Neural cell (in vitro differentiated cells): ENCODE results near the gene PCDH9. TPM values are rescaled to one million over a fixed set of nuclear protein-coding genes. Genes with fewer than 3 reads are reported as not detected.

Source experiments
- H2AFZ ChIP-seq: fragments of 200-600, 300-800 bp; sonication (generic), shearing (Covaris generic); 2 replicates; pipeline ENCODE4 v1.6.0; 2014; ENCODE audit warnings: low read depth, mild to moderate bottlenecking, antibody characterized with exemption, low read length, moderate library complexity
- H3F3A ChIP-seq: fragments of 200-600 bp; shearing (Covaris generic); 2 replicates; pipeline ENCODE4 v1.6.1; 2016; ENCODE audit warnings: mild to moderate bottlenecking, moderate library complexity, mixed read lengths, antibody characterized with exemption, low read length; ENCODE audit not compliant: insufficient read depth, poor library complexity, severe bottlenecking
- H3K27ac ChIP-seq: fragments of 200-600, 300-800 bp; sonication (generic), shearing (Covaris generic); 2 replicates; pipeline ENCODE4 v1.5.1; 2014; ENCODE audit warnings: mild to moderate bottlenecking, low read length, moderate library complexity
- H3K27me3 ChIP-seq: fragments of 300-800, 200-600 bp; sonication (generic), shearing (Covaris generic); 2 replicates; pipeline ENCODE4 v1.6.0; 2014; ENCODE audit warnings: mild to moderate bottlenecking, low read depth, low read length, moderate library complexity; ENCODE audit not compliant: insufficient read depth
- H3K36me3 ChIP-seq: fragments of 300-800, 200-600 bp; sonication (generic), shearing (Covaris generic); 2 replicates; pipeline ENCODE4 v1.5.1; 2014; ENCODE audit warnings: mild to moderate bottlenecking, antibody characterized with exemption, low read length, moderate library complexity; ENCODE audit not compliant: insufficient read depth
- H3K4me2 ChIP-seq: fragments of 300-800, 200-600 bp; sonication (generic), shearing (Covaris generic); 2 replicates; pipeline ENCODE4 v1.6.0; 2014; ENCODE audit warnings: mild to moderate bottlenecking, low read length
- H3K4me3 ChIP-seq: fragments of 300-800, 200-600 bp; sonication (generic), shearing (Covaris generic); 2 replicates; pipeline ENCODE4 v1.5.1; 2014; ENCODE audit warnings: mild to moderate bottlenecking, low read length, moderate library complexity
- H3K79me2 ChIP-seq: fragments of 200-600 bp; shearing (Covaris generic); replicated peaks from 2 replicates; pipeline ENCODE4 v1.6.0; 2014; ENCODE audit warnings: mild to moderate bottlenecking, low read length, moderate library complexity; ENCODE audit not compliant: insufficient read depth
- H3K9ac ChIP-seq: fragments of 300-800, 200-600 bp; sonication (generic), shearing (Covaris generic); 2 replicates; pipeline ENCODE4 v1.6.1; 2016; ENCODE audit warnings: mild to moderate bottlenecking, low read length, mixed read lengths
- H3K9me2 ChIP-seq: fragments of 200-600 bp; shearing (Covaris generic); 2 replicates; pipeline ENCODE4 v1.6.1; 2016; ENCODE audit warnings: mild to moderate bottlenecking, low read length, mixed read lengths; ENCODE audit not compliant: insufficient read depth
- H3K9me3 ChIP-seq: fragments of 200-600, 300-800 bp; sonication (generic), shearing (Covaris generic); 2 replicates; pipeline ENCODE4 v1.6.1; 2016; ENCODE audit warnings: mild to moderate bottlenecking, mixed run types, low read length, moderate library complexity, mixed read lengths
- H4K20me1 ChIP-seq: fragments of 200-600 bp; shearing (Covaris generic); 2 replicates; pipeline ENCODE4 v1.6.1; 2016; ENCODE audit warnings: mild to moderate bottlenecking, mixed run types; ENCODE audit not compliant: insufficient read depth
- EP300 ChIP-seq: fragments of 450-650 bp; conservative IDR thresholded peaks from 2 replicates; pipeline ENCODE4 v1.6.1; 2014; ENCODE audit warnings: antibody characterized with exemption, mild to moderate bottlenecking, moderate library complexity; ENCODE audit not compliant: poor library complexity, severe bottlenecking
- EZH2 ChIP-seq: fragments of 200-600, 300-800 bp; shearing (Covaris generic), sonication (generic); IDR thresholded peaks from 2 replicates; pipeline ENCODE4 v1.6.1; 2014; ENCODE audit warnings: antibody characterized with exemption, low read length, borderline replicate concordance, mild to moderate bottlenecking; ENCODE audit not compliant: insufficient read depth, poor library complexity, severe bottlenecking
- MXI1 ChIP-seq: fragments of 450-650 bp; conservative IDR thresholded peaks from 2 replicates; pipeline ENCODE4 v1.6.1; 2014; ENCODE audit warnings: antibody characterized with exemption, mild to moderate bottlenecking; ENCODE audit not compliant: poor library complexity, severe bottlenecking
- POLR2AphosphoS5 ChIP-seq: IDR thresholded peaks from 2 replicates; pipeline ENCODE4 v1.6.1; 2012
- RAD21 ChIP-seq: fragments of 450-650 bp; conservative IDR thresholded peaks from 2 replicates; pipeline ENCODE4 v1.6.1; 2014; ENCODE audit warnings: antibody characterized with exemption, mild to moderate bottlenecking, moderate library complexity
- SMC3 ChIP-seq: fragments of 450-650 bp; conservative IDR thresholded peaks from 2 replicates; pipeline ENCODE4 v1.6.1; 2014; ENCODE audit warnings: antibody characterized with exemption, mild to moderate bottlenecking, moderate library complexity; ENCODE audit not compliant: poor library complexity
- TAF1 ChIP-seq: IDR thresholded peaks from 2 replicates; pipeline ENCODE4 v1.6.1; 2012; ENCODE audit warnings: low read depth
- polyA plus RNA-seq: library from polyadenylated mRNA; depleted of rRNA; stranded (reverse); fragments of >200 nt; gene quantifications from 2 replicates; pipeline ENCODE4 v1.2.3, GENCODE V29; 2014
- TF ChIP-seq, protein P1 (sequence below): fragments of 450-650 bp; IDR thresholded peaks from 2 replicates; pipeline ENCODE4 v1.5.1; 2014; ENCODE audit warnings: antibody characterized with exemption, mild to moderate bottlenecking, moderate library complexity; ENCODE audit not compliant: poor library complexity, severe bottlenecking
- TF ChIP-seq, protein P2 (sequence below): IDR thresholded peaks from 2 replicates; pipeline ENCODE4 v1.6.1; 2012; ENCODE audit warnings: borderline replicate concordance

PCDH9 gene
- polyA plus RNA-seq, 1 donor from 2014 or later: 4.6 TPM

DNA sequence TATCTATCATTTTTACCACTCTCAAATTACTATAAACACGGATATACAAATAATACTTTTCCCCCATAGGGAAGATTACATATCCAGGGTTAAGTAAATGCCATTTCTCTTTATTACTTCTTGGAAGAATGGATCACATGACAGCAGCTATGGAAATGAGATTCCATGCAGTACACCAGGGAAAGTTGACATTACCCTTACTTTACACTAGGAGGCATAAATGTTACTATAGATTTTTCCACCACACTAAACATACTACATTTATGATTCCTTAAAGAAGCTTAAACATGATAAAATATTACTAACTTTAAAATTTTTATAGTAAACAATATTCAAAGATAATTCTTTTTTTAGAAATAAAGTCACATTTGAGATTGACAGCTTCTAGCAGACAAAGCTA is 611.4 kb downstream of the PCDH9 start:
- Histone ChIP-seq H3K79me2 (no peaks in the 10 kb centered on the region), H3K27me3 (no peaks in the 10 kb centered on the region), H3K4me3 (no peak overlapping the region), H3K4me2 (no peak overlapping the region), H3K36me3 (no peaks in the 10 kb centered on the region), H2AFZ (no peak overlapping the region), H4K20me1 (no peaks in the 10 kb centered on the region), H3K9me2 (no peaks in the 10 kb centered on the region), H3K9me3 (no peaks in the 10 kb centered on the region), H3K27ac (no peak overlapping the region), H3F3A (no peaks in the 10 kb centered on the region), H3K9ac (no peak overlapping the region)
- TF ChIP-seq, protein P1, sequence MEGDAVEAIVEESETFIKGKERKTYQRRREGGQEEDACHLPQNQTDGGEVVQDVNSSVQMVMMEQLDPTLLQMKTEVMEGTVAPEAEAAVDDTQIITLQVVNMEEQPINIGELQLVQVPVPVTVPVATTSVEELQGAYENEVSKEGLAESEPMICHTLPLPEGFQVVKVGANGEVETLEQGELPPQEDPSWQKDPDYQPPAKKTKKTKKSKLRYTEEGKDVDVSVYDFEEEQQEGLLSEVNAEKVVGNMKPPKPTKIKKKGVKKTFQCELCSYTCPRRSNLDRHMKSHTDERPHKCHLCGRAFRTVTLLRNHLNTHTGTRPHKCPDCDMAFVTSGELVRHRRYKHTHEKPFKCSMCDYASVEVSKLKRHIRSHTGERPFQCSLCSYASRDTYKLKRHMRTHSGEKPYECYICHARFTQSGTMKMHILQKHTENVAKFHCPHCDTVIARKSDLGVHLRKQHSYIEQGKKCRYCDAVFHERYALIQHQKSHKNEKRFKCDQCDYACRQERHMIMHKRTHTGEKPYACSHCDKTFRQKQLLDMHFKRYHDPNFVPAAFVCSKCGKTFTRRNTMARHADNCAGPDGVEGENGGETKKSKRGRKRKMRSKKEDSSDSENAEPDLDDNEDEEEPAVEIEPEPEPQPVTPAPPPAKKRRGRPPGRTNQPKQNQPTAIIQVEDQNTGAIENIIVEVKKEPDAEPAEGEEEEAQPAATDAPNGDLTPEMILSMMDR: peak; percentile 48
- TF ChIP-seq EP300 (no peak), POLR2AphosphoS5 (no peak), EZH2 (no peak), RAD21 (peak; percentile 38), MXI1 (no peak), TAF1 (no peak), SMC3 (peak; percentile 34)
- TF ChIP-seq, protein P2, sequence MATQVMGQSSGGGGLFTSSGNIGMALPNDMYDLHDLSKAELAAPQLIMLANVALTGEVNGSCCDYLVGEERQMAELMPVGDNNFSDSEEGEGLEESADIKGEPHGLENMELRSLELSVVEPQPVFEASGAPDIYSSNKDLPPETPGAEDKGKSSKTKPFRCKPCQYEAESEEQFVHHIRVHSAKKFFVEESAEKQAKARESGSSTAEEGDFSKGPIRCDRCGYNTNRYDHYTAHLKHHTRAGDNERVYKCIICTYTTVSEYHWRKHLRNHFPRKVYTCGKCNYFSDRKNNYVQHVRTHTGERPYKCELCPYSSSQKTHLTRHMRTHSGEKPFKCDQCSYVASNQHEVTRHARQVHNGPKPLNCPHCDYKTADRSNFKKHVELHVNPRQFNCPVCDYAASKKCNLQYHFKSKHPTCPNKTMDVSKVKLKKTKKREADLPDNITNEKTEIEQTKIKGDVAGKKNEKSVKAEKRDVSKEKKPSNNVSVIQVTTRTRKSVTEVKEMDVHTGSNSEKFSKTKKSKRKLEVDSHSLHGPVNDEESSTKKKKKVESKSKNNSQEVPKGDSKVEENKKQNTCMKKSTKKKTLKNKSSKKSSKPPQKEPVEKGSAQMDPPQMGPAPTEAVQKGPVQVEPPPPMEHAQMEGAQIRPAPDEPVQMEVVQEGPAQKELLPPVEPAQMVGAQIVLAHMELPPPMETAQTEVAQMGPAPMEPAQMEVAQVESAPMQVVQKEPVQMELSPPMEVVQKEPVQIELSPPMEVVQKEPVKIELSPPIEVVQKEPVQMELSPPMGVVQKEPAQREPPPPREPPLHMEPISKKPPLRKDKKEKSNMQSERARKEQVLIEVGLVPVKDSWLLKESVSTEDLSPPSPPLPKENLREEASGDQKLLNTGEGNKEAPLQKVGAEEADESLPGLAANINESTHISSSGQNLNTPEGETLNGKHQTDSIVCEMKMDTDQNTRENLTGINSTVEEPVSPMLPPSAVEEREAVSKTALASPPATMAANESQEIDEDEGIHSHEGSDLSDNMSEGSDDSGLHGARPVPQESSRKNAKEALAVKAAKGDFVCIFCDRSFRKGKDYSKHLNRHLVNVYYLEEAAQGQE: no peak

DNA sequence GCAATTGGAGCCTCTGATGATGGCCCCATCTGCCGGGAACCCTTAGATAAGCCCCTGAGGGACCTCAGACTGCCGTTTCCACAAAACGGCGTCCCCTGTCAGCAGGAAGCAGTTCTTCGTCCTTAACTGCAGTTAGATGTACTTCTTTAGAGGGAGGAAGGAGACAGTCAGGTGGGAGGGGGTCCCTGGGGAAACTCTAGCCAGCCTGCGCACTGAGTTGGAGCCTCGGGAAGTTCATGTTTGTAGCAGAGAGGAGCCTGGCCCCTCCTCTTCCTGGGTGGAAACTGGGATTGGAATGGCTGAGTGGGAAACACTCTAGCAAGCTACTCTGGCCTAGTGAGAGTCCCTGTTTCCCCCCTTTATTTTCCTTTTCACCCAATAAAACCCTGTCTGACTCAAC is 612.4 kb downstream of the PCDH9 start:
- TF ChIP-seq EP300: no peak
- TF ChIP-seq, protein P1: no peak
- no peak for TF ChIP-seq RAD21
- TF ChIP-seq TAF1: no peak
- TF ChIP-seq SMC3: no peak
- Histone ChIP-seq H3K9me3 (no peaks in the 10 kb centered on the region), H3K36me3 (no peaks in the 10 kb centered on the region), H3K79me2 (no peaks in the 10 kb centered on the region), H3K4me3 (no peak overlapping the region), H3K9ac (no peak overlapping the region), H4K20me1 (no peaks in the 10 kb centered on the region), H2AFZ (no peak overlapping the region), H3K27ac (no peak overlapping the region), H3K27me3 (no peaks in the 10 kb centered on the region), H3K4me2 (no peak overlapping the region), H3F3A (no peaks in the 10 kb centered on the region), H3K9me2 (no peaks in the 10 kb centered on the region)
